Muscle of leg (tissue), 11 donors: ENCODE data around the gene RAPGEF5. TPM values are rescaled to one million over a fixed set of nuclear protein-coding genes. Genes with fewer than 3 reads are reported as not detected.

Source experiments
- DNase-seq: peaks from one replicate; pipeline ENCODE4 v3.0.0; 2013
- H3K27ac ChIP-seq: one replicate; pipeline ENCODE4 v1.5.1; 2013; ENCODE audit warnings: mild to moderate bottlenecking, low read length, control low read depth
- H3K27me3 ChIP-seq: one replicate; pipeline ENCODE4 v1.6.1; 2013; ENCODE audit warnings: low read length; ENCODE audit not compliant: control insufficient read depth, insufficient read depth
- H3K36me3 ChIP-seq: one replicate; pipeline ENCODE4 v1.6.1; 2013; ENCODE audit warnings: low read length; ENCODE audit not compliant: control insufficient read depth, insufficient read depth
- H3K4me1 ChIP-seq: one replicate; pipeline ENCODE4 v1.6.1; 2013; ENCODE audit warnings: low read length; ENCODE audit not compliant: control insufficient read depth, insufficient read depth
- H3K4me3 ChIP-seq: one replicate; pipeline ENCODE4 v1.5.1; 2013; ENCODE audit warnings: low read length, control low read depth
- H3K9me3 ChIP-seq: replicated peaks from 2 replicates; pipeline ENCODE4 v1.6.1; 2013; ENCODE audit warnings: low read depth, low read length; ENCODE audit not compliant: control insufficient read depth
- WGBS: methylation state at CpG from one replicate; pipeline ENCODE4 v1.1.5; 2013; ENCODE audit warnings: missing lambda C conversion rate; ENCODE audit not compliant: insufficient coverage; 5-methylcytosine and 5-hydroxymethylcytosine counted together
- polyA plus RNA-seq, 8 donors: library from polyadenylated mRNA; unstranded; fragments of 120-200 nt; gene quantifications; one replicate each; pipeline versions ENCODE4 v1.2.1 to v1.2.3, GENCODE V29; 2013; ENCODE audit warnings: inconsistent platforms in 1 of 8, low replicate concordance in 1 of 8; ENCODE audit not compliant: insufficient read length in 8 of 8, insufficient read depth in 1 of 8
- total RNA-seq: library from RNA; stranded (reverse); fragments of 120-200 nt; gene quantifications from one replicate; pipeline ENCODE4 v1.2.4, GENCODE V29; 2013

RAPGEF5 gene
- total and polyA plus RNA-seq, 9 donors, result 11.2 to 21.8 (median 13.5) TPM

DNA sequence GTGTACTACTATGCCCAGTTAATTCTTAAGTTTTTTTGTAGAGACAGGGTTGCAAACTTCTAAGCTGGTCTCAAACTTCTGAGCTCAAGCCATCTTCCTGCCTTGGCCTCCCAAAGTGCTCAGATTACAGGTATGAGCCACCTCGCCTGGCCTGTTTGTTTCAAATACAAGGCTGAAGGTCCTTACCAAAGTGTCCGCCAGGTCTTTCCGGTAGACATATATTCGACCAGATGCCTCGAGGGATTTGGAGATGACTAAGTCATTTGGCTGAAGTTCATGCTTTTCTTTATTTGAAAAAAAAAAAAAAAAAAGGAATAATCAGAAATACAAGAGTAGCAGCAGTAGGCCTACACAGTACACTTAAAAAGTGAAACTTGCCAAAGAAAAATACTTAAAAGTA lies 206.7 kb downstream of the RAPGEF5 start:
- H3K27me3 ChIP-seq, result no peaks in the 10 kb centered on the region
- H3K9me3 ChIP-seq, result no peaks in the 10 kb centered on the region
- no peaks in the 10 kb centered on the region for H3K36me3 ChIP-seq
- no peaks in the 10 kb centered on the region for H3K4me1 ChIP-seq
- 73% methylated on average over 3 of the region's 5 CpGs for WGBS
- no peak overlapping the region for H3K4me3 ChIP-seq
- H3K27ac ChIP-seq, result no peak overlapping the region
- DNase-seq, result no peak

- no peaks in the 10 kb centered on the region for H3K4me1 ChIP-seq
- no CpG with 5 or more reads among the region's 3 CpGs for WGBS
- H3K27ac ChIP-seq, result no peak overlapping the region
- no peaks in the 10 kb centered on the region for H3K27me3 ChIP-seq
- DNase-seq, result no peak
- no peaks in the 10 kb centered on the region for H3K9me3 ChIP-seq
- no peak overlapping the region for H3K4me3 ChIP-seq
- H3K36me3 ChIP-seq, result no peaks in the 10 kb centered on the region
These were observed 209.1 kb downstream of the RAPGEF5 start for GRCh38 chr7:22147868-22148267.

DNA sequence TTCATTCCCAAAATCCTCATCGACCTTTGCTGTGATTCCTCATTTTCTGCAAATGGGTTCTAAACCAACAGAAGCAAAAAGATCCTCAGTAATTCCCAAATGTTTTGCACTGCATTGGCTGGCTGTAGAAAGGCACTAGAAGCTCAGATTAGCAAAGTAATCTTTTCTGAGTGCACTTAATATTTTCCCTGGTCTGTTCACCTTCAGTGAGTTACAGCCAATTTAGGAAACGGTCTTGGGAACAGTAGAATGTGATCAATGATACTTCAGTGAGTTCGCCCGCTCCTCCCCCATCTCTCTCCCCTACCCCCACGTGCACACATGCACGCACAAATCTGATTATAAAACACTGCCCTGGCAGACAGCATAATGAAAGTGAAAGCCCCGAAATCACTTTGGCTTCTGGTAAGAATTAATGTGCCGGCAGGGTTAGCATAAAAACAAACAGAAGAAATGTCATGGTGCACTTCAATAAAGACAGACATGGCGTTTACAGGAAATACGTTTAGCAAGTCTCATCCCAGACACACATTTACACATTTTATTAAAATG lies 209.9 kb downstream of the RAPGEF5 start:
- 100% methylated on average over 1 of the region's 10 CpGs for WGBS
- Histone ChIP-seq H3K36me3 (no peaks in the 10 kb centered on the region), H3K27ac (no peak overlapping the region), H3K9me3 (no peaks in the 10 kb centered on the region), H3K27me3 (no peaks in the 10 kb centered on the region), H3K4me3 (no peak overlapping the region), H3K4me1 (no peaks in the 10 kb centered on the region)
- DNase-seq, result no peak

DNA sequence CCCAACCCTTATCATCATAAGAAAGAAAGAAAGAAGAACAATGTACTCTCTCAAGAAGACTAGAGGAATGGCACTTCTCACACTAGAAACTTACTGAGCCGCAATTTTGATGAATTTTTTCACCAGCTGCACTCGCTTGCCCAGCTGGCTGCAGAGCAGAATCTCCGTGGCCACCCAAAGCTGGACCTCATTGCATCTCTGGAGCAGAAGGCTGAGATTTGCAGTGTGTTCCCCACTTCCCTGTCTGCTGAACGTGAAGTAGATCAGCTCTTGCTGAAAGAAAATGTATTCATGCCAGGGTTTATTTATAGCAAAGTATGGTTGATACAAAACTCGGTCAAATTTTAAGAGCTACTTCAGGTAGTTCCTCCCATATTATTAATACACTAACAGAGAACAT lies 212.0 kb downstream of the RAPGEF5 start:
- Histone ChIP-seq H3K4me3 (no peak overlapping the region), H3K27ac (no peak overlapping the region), H3K36me3 (no peaks in the 10 kb centered on the region), H3K9me3 (no peaks in the 10 kb centered on the region), H3K27me3 (no peaks in the 10 kb centered on the region), H3K4me1 (peaks cover 4% of the 10 kb centered on the region)
- 85% methylated on average over 3 of the region's 5 CpGs for WGBS
- no peak for DNase-seq

DNA sequence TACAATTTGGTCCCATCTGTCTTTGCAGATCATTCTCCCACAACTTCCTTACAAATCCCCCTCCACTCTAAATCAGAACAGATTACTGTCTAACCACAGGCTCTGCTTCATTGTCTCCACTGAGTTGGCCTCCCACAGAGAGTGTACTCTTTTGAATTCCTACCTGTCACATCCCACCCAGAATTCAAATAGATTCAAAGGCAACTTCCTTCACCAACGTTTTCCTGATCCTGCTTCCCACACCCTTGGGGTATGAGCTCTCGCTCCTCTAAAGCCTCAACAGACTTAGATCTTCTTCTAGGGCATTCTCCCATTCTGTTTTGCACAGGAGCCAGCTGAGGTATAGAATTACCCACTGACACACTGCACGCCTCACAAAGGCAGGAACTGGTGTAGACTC lies 213.5 kb downstream of the RAPGEF5 start:
- peaks cover 10% of the 10 kb centered on the region for H3K4me1 ChIP-seq
- 46% methylated on average over 2 of the region's 3 CpGs for WGBS
- no peaks in the 10 kb centered on the region for H3K36me3 ChIP-seq
- no peak overlapping the region for H3K4me3 ChIP-seq
- no peak for DNase-seq
- no peak overlapping the region for H3K27ac ChIP-seq
- no peaks in the 10 kb centered on the region for H3K9me3 ChIP-seq
- no peaks in the 10 kb centered on the region for H3K27me3 ChIP-seq

DNA sequence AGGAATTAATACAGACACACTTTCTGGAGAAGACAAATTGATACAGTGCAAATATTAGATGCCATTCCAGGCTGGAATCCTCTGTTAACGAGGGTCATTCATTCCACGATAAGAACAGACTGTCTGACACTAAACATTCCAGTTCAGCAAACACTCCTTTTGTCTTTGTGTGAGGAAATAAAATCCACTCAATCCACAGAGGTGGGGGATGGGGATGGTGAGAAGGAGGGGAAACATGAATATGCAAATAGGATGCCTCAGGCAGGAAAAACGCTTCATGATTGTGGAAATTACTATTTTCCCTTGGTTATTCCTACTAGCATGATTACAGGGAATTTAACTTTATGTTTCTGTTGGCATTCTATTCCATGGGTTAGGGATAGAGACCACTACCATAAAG lies 214.4 kb downstream of the RAPGEF5 start:
- DNase-seq, result no peak
- no peaks in the 10 kb centered on the region for H3K36me3 ChIP-seq
- H3K27me3 ChIP-seq, result no peaks in the 10 kb centered on the region
- peaks cover 10% of the 10 kb centered on the region for H3K4me1 ChIP-seq
- no peak overlapping the region for H3K4me3 ChIP-seq
- no peaks in the 10 kb centered on the region for H3K9me3 ChIP-seq
- no CpG with 5 or more reads among the region's 3 CpGs for WGBS
- H3K27ac ChIP-seq, result no peak overlapping the region

DNA sequence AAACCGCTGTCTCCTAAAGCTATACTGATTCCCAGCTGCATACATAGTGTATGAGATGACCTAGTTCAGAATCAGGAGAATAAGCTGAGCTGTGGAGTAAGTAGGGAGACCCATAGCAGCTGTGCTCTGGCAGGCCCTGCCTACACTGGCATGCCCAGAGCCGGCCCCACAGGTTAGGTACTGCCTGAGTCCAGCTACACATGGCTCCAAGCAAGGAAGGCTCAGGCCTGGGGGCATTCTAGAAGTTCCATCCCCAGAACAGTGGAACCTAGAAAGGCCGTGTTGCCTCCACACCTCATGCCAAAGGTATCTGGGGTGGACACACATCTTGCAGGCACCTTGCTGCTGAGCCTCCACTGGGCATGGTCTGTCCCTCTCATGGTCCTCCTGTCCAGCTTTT lies 215.6 kb downstream of the RAPGEF5 start:
- 95% methylated on average over 3 of the region's 3 CpGs for WGBS
- DNase-seq, result no peak
- Histone ChIP-seq H3K9me3 (no peaks in the 10 kb centered on the region), H3K4me1 (peaks cover 10% of the 10 kb centered on the region), H3K27ac (no peak overlapping the region), H3K36me3 (no peaks in the 10 kb centered on the region), H3K4me3 (no peak overlapping the region), H3K27me3 (no peaks in the 10 kb centered on the region)

- no peaks in the 10 kb centered on the region for H3K36me3 ChIP-seq
- no peak for DNase-seq
- H3K9me3 ChIP-seq, result no peaks in the 10 kb centered on the region
- H3K4me3 ChIP-seq, result no peak overlapping the region
- peaks cover 10% of the 10 kb centered on the region for H3K4me1 ChIP-seq
- H3K27me3 ChIP-seq, result no peaks in the 10 kb centered on the region
- H3K27ac ChIP-seq, result no peak overlapping the region
- WGBS, result no CpG with 5 or more reads among the region's 4 CpGs
These were observed 216.4 kb downstream of the RAPGEF5 start for GRCh38 chr7:22140578-22140977.

- WGBS, result 86% methylated on average over 3 of the region's 5 CpGs
- peak overlapping the region; percentile 43 for H3K27ac ChIP-seq
- no peaks in the 10 kb centered on the region for H3K9me3 ChIP-seq
- H3K36me3 ChIP-seq, result no peaks in the 10 kb centered on the region
- no peak overlapping the region for H3K4me3 ChIP-seq
- H3K27me3 ChIP-seq, result no peaks in the 10 kb centered on the region
- peaks cover 10% of the 10 kb centered on the region for H3K4me1 ChIP-seq
- DNase-seq, result no peak
These were observed 218.1 kb downstream of the RAPGEF5 start for GRCh38 chr7:22138886-22139285.

- H3K36me3 ChIP-seq, result no peaks in the 10 kb centered on the region
- H3K4me3 ChIP-seq, result no peak overlapping the region
- H3K9me3 ChIP-seq, result no peaks in the 10 kb centered on the region
- peak; percentile 53 for DNase-seq
- 83% methylated on average over 4 of the region's 5 CpGs for WGBS
- H3K4me1 ChIP-seq, result peaks cover 10% of the 10 kb centered on the region
- no peaks in the 10 kb centered on the region for H3K27me3 ChIP-seq
- peak overlapping the region; percentile 60 for H3K27ac ChIP-seq
These were observed 218.8 kb downstream of the RAPGEF5 start for GRCh38 chr7:22138106-22138505.

DNA sequence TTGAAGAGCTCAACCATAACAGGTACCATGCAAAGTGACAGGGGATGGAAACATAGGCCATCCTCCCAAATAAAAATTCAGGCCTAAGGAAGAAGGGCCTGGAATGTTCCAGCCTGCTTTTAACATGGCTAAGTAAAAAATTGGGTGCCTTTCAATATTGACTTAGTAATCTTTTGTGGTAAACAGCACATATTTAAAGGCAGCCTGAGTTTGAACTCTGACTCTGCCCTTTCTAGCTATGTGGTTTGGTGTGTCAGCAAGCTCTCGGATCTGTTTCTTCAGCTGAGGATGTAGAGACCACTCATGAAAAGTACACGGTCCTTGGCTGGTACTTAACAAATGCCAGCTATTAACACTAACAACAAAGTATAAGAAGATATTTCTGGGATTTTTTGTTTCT lies 219.5 kb downstream of the RAPGEF5 start:
- Histone ChIP-seq H3K9me3 (no peaks in the 10 kb centered on the region), H3K27me3 (no peaks in the 10 kb centered on the region), H3K4me1 (peaks cover 10% of the 10 kb centered on the region), H3K36me3 (no peaks in the 10 kb centered on the region), H3K4me3 (no peak overlapping the region), H3K27ac (no peak overlapping the region)
- DNase-seq, result no peak
- no CpG with 5 or more reads among the region's 2 CpGs for WGBS
